Activated effector memory CD4-positive, alpha-beta T cell treated with Interleukin-2 at 50 U/mL for 16 hours (primary cell): ENCODE results near the gene TNNT2.

ENCODE experiments used
- DNase-seq: peaks from one replicate; pipeline ENCODE4 v3.0.0-alpha.2; 2020

TNNT2 gene

GRCh38 chr1:201377611-201378092 is at the start of gene TNNT2:
TNNT2 (minus strand) TSS chr1:201377680; CDS start chr1:201373254, 4,426 bp downstream.
- no peak for DNase-seq

GRCh38 chr1:201426479-201427310 is 49.2 kb upstream of the TNNT2 start:
- no peak for DNase-seq

DNA sequence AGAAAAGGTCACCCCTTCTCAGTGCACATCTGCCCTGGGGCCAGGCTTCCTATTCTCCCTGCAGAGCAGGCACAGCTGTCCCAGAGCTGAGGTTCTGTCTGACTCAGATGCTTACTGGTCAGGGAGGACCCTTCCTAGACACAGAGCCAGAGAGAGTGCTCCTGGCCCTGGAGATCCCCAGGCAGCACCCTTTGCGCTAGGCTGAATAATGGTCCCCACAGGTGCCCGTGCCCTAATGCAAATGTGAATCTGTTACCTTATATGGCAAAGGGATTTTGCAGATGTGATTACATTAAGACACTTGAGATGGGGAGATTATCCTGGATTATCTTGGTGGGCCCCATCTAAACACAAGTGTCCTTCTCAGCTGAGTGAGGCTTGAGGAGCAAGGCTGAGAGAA is 46.7 kb upstream of the TNNT2 start:
- DNase-seq, result no peak

DNA sequence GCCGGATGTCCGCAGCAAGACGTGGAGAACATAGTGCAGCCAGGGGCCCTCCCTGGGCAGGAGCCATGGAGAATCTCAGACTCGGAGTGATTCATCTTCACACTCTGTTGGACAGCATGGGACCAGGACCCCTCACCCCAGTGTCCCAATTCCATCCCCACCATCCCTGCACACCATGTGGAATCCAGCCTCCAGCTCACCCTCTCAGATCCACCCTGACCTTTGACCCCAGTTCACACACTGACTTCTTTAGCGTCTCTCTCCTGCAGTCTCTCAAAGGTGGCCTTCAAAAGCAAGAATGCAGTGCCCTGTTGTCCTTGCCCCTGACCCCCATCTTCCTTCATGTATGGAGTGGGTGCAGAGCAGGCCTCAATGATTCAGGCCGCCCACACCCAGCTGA is 46.2 kb upstream of the TNNT2 start:
- DNase-seq, result no peak

DNA sequence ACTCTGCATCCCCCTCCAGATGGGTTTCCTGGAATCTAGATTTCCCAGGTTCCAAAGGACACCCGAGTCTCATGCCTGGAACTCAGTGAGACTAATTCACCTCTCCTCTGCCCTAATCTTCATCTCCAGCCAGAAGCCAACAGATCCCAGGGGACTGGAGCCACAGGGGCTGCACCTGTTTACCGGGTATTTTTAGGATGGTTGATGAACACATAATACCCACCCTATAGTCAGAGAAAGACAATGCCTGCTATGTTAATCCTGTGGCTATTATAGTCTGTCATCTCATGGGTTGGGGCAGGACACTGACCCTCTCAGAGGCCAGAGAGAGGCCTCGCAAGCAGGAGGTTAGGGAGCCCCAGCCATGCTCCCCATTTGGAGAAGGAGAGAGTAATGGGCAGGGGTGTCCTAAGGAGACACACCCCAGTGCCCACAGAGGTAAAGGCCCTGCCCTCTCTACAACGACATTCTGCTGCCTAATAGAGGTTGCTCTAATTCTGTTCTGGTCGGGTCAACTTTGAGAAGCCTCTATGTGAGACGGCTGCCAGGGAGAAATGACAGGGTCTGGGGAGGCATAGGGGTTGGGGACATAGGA is 45.1 kb upstream of the TNNT2 start:
- no peak for DNase-seq

GRCh38 chr1:201422026-201422425 is 44.5 kb upstream of the TNNT2 start:
- DNase-seq, result no peak

DNA sequence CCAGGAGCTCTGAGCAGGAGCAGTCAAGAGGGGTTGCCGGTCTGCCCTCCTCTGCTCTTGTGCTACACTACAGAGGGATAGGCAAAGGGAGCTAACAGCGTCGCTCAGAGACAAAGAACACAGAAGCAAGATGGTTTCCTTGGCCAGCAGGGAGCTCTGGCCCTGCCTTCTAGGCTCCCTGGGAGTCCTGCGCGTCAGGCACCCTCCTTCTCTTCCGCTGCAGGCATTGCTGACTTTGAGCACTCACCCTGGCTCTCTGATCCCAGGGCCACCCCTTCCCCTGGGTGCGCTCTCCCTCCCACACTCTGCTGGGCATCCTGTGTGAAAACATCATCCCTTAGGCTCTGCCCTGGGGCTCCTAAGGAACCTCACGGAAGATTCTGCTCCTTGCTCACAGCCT is 43.6 kb upstream of the TNNT2 start:
- DNase-seq, result no peak

DNA sequence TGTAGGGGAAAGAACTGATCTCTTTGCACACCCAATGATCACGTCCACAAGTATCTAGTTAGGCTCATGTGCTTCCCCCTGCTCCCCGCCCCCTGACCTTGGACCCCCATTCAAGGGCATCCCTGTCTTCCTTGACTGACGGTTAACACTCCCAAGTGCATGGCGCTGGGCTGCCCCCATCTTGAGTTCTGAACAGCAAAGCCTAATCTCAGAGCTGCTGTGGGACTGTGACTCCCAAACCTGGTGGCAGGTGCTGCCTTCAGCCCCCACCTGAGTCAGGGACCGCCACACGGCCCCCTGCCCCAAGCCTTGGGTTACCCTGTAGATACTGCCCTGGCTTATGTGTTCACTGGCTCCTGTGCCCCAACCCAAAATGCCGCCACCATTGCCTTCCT is 43.1 kb upstream of the TNNT2 start:
- no peak for DNase-seq

DNA sequence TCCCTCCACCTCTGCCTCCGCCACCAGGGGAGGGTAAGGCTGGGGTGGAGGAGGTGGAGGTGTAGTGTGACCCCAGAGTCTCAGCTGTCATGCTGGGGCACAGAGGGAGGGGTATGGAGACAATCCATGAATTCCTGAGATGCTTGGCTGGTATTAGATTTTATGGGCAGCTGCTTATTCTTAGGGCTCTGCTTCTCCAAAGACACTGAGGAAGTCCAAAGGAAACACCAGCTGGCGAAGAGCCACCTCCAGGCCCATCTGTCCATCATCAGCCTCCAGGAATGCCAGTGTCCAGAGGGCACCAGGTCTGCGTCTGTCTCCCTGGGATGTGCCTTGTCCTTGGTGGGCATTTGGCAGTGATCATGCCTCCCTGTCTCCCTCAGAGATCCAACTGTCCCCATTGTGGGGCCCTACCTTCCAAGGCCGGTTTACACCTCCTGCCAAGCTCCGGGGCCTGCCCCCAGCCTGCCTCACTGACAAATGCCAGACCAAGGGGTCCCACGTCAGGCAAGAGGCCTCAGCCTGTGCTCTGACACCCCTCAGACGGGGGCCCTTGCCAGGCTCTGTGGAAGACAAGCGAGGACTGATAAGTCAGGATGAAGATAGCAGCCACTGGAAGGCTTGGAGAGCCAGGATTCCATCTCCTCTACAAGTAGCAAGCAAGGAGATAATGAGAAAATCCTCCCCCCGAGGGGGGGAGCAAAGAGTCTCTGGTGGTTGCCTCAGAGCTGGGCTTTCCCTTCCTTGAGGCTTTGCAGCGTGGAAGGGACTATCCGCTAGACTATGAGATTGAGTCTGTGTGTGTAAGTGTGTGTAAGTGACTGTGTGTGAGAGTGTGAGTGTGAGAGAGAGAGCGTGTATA is 42.5 kb upstream of the TNNT2 start:
- DNase-seq, result no peak

GRCh38 chr1:201419256-201419655 is 41.8 kb upstream of the TNNT2 start:
- DNase-seq, result no peak

- DNase-seq, result no peak
These were observed 41.0 kb upstream of the TNNT2 start for GRCh38 chr1:201418461-201418860.

DNA sequence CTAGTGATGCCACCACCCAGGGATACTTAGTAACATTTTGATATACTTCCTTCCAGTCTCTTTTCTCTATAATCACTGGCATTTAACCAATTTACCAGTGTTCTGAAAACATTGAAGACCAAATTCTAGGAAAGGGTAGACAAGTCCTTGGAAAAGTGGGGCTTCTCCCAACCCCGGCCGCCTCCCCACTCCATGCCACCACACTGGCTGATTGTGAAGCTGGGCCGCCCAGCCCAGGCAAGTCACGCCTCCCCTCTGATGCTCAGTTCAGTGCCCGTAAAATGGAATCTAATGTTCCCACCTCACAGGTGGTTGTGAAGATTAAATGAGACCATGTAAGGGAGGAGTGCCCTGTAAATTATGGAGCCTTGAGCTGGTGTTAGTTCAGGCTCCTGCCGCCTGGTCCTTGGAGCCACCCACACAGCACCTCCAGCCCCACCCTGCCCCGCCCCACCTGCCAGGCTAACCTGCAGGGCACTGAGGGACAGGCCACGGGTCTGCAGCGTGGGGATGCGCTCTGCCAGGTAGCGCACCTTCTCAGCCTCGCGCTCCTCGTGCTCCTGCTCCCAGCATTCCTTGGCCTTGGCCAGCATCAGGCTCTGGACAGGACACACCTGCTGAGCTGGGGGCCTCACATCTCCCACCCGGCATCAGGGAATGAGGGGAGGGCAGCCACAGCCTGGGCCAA is 36.7 kb upstream of the TNNT2 start:
- no peak for DNase-seq

DNA sequence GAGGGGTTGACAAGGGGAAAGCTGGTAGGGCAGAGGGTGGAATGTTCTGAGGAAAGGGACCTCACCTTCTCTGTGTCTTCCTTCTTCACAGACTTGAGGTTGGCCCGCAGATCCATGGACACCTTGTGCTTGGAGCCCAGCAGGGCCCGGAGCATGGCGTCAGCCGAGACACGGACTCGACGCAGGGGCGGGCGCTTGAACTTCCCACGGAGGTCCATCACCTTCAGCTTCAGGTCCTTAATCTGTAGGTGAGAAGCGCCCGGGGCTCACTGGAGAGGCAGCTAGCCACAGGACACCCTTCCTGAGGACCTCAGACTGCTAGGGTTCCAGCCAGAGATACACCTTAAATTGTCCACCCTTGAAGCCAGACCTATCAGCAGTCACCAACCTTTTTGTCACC is 33.8 kb upstream of the TNNT2 start:
- no peak for DNase-seq

- DNase-seq, result no peak
These were observed 32.0 kb upstream of the TNNT2 start for GRCh38 chr1:201409440-201409839.

GRCh38 chr1:201408834-201409200 is 31.3 kb upstream of the TNNT2 start:
- DNase-seq, result no peak

- DNase-seq, result peak; percentile 31
These were observed 30.8 kb upstream of the TNNT2 start for GRCh38 chr1:201408176-201408833.

DNA sequence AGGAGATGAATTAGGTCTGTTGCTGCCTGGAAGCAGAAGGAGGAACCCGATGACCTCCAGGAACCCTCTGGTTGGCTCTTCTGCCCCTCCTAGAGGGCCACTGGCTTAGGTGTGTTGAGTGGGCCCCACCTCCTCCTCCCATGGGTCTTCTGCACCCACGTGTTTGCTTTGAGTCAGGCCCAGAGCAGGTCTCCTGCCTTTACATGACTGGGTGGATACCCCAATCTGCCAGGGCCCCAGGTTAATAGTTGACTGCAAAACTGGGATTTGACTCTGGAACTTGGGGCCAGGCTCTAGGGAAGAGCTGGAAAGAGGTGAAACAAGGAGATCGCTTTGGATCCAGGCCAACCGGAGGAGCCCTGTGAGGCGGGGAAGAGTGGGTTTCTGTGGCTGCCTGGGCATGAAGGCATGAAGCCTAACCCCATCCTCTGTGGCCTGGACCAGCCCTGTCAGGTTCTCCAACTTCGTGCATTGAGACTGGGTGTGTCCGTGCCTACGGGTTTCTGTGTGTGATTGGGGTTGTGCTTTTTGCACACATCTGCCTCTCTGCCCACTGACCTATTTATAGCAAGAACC is 29.4 kb upstream of the TNNT2 start:
- DNase-seq, result no peak

DNA sequence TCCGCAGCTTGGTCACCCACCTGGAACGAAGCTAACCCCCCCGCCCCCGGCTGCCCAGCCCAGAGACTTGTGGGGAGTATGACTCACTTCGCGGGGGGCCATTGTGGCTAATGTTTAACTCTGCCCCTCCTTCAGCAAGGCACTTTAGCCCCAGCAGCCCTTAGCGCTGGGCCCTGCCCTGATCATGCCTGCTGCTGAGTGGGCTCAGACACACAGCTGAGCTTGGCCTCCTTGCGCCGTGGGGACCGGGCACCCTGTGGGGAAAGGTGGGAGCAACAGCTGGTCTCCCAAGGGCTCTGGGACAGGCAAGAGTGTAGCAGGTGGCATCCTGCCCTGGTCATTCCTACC is 28.0 kb upstream of the TNNT2 start:
- DNase-seq, result no peak

- no peak for DNase-seq
These were observed 27.4 kb upstream of the TNNT2 start for GRCh38 chr1:201404722-201405483.

DNA sequence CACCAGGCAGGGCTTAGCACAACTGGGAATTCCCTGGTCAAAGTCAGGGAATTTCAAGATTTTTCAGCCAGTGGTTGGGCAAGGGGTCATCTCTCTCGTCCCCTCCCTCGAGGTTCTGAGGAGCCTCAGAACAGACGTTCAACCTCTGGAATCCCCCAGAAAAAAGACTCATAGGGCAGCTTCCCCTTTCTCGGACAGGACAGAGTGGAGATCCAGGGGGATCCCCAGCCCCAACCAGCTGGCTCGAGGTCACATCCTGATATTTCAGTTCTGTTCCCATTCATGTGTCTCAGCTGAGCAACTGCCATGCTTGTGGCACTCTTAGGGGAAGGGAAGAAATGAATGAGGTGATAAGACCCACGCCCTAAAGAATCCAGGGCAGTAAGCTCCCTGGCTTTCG is 26.6 kb upstream of the TNNT2 start:
- DNase-seq, result no peak

DNA sequence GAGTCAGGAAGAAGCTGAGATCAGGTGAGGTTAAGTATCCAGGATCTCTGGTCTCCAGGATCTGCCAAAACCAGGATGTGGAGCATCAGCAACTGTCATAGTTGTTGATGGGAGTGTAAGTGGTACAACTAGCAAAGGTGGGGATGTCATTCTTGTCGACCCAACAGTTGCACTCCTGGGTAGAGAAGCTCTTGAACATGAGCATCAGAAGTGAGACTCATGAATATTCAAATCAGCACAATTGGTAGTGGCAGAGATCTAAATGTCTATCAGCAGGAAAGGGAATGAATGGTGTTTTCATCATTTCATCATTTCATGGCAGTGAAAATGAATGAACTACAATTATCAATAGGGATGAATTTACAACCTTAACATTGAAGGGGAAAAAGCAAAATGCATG is 25.9 kb upstream of the TNNT2 start:
- DNase-seq, result no peak
